Uterus (tissue), 2 donors: ENCODE measurements around the gene MYO9B.

Source experiments
- POLR2A ChIP-seq, 2 donors: fragments of 450-650 bp; IDR thresholded peaks; one replicate each; pipeline ENCODE4 v1.6.1; 2016; ENCODE audit warnings: antibody characterized with exemption in 2 of 2, mild to moderate bottlenecking in 1 of 2, moderate library complexity in 1 of 2
- TF ChIP-seq, protein P1 (sequence below), 4 experiments: fragments of 200-600 bp in 2 of 4; fragments of 450-650 bp in 2 of 4; sonication (generic) in 2 of 4; IDR thresholded peaks; one replicate each; pipeline ENCODE4 v1.5.1; 2016 to 2019; ENCODE audit warnings: antibody characterized with exemption in 4 of 4, mild to moderate bottlenecking in 2 of 4, moderate library complexity in 1 of 4

DNA sequence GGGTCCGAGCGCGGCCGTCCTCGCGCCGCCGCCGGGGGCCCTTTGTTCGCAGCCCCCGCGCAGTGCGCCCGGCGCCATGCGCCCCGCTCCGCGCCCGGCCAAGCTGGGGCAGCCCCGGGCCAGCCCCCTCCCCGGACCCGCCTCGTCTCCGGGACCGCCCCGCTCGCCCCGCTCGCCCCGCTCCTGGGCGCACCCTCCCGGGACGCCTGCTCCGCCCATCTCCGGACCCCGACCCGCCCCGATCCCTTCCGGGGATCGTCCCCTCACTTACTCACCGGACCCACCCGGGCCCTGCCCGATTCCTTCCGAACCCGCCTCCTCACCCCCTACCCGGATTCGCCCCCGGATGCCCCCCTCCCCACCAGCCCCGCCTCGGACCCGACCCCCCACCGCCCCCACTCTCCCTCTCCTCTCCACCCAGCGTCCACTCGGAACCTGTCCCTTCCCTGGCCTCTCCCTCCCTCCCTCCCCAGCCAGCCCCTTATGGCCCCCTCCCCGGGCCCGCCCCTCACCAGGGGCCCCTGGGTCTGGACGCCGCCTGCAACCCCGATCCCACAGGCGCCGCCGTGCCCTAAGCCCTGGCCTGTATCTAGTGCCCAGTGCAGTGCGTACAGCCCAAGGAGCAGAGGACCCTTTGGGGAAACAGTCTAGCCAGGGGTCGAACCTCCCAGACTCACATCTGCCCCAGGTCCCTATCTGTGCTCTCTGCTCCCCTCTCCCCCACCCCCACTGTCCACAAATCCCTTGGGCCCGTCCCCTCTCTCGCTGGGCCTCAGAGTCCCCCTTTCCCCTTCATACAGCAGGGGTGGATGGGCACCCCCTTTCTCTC, 48.7 kb upstream of the MYO9B start, which contains the start of gene CPAMD8:
- TF ChIP-seq, protein P1, sequence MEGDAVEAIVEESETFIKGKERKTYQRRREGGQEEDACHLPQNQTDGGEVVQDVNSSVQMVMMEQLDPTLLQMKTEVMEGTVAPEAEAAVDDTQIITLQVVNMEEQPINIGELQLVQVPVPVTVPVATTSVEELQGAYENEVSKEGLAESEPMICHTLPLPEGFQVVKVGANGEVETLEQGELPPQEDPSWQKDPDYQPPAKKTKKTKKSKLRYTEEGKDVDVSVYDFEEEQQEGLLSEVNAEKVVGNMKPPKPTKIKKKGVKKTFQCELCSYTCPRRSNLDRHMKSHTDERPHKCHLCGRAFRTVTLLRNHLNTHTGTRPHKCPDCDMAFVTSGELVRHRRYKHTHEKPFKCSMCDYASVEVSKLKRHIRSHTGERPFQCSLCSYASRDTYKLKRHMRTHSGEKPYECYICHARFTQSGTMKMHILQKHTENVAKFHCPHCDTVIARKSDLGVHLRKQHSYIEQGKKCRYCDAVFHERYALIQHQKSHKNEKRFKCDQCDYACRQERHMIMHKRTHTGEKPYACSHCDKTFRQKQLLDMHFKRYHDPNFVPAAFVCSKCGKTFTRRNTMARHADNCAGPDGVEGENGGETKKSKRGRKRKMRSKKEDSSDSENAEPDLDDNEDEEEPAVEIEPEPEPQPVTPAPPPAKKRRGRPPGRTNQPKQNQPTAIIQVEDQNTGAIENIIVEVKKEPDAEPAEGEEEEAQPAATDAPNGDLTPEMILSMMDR (IDR thresholded peaks at IDR 0.05) = no peak
- TF ChIP-seq POLR2A (IDR thresholded peaks at IDR 0.05) = no peak
